LoVo (cell line): ENCODE results near the gene HDAC11.
"Not testable (repeated sequence)": the region's sequence is repeated elsewhere in the genome, so short reads cannot be mapped to it uniquely, and the experiment has no call there.

Experiments used
- DNase-seq: peaks from one replicate; pipeline ENCODE4 v3.0.0-alpha.2; 2016; ENCODE audit warnings: low spot score

The HDAC11 gene

DNA sequence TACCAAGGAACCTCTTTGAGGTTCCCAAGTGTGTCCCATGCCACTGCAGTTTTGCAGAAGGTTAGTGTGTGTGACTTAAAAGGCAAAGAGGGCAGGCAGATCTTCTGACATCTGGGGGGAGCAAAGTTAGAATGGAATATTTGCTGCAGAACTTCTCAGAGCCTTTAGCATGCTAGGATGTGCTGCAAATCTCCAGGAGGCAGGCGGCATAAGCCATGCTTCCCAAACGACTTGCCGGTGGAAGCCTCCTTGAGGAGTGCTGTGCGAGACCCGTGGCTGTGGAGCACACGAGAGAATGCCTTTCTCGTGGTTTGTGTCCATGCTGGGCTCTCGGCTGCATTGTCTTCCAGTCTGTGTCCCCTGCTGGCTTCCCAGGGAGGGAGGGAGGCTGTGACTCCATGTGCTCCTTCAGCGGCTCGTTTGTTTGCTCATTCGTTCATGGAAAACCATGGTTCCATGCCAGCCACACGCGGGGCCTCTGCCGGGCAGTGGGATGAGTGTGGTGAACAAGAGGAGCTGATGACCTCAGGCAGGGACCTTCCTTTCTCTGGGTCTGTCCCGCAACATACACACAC is 13.8 kb downstream of the HDAC11 start:
- no peak for DNase-seq

DNA sequence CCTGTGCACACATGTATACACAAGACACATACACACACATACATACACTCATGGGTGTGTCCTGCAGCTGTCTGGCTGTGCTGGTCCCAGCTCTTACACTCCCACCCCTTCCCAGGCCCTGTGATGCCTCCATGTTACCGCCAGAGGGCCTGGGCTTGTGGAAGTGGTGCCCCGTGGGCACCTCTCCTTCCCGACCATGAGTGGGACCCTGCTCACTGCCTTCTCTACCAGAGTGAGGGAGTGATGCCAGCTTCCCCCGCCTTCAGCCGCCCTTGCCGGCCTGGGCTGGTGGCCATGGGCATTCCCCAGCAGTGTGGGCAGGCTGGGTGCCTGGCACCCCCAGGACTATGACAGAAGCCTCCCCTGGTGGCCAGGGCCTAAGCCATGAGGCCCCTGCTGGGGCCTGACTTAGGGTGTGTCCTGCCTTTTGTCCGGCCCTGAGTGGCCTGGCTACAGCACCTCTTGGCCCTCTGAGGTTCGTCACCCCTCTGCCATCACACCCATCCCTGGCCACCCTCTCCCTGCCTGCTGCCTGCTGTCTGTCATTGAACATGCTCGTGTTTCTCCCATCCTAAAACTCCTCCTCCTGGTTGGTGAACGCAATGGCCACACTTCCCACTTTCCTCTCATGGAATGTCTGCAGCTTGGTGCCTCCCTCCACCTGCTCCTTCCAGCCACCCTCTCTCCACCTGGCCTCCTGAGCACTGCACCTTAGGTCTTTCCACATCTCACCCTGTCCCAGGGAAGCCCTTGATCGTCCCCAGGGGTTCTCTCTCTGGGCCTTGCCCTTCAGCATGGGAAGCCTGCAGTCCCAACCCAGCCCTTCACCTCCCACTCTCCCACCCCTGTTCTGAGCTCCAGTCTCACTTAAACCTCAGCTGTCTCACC is 14.6 kb downstream of the HDAC11 start:
- DNase-seq = no peak

- no peak for DNase-seq
Observed at GRCh38 chr3:13495351-13495813, 15.3 kb downstream of the HDAC11 start.

- peak; percentile 74 for DNase-seq
Observed at GRCh38 chr3:13495921-13496723, 16.0 kb downstream of the HDAC11 start.

DNA sequence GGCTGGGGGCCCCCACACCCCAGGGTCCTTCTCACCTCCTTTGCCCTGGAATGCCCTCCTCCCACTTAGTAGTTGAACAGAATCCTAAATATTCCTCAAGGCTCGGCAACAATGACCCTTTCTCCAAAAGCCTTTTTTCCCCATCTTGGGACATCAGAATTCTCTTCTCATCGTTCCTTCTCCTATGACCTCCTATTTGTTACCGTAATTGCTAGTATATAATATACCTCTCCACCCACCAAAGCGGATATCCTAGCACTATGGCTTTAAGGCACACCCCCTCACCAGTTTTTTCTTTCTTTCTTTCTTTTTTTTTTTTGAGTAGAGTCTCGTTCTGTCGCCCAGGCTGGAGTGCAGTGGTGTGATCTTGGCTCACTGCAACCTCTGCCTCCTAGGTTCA is 16.8 kb downstream of the HDAC11 start:
- DNase-seq = no peak

DNA sequence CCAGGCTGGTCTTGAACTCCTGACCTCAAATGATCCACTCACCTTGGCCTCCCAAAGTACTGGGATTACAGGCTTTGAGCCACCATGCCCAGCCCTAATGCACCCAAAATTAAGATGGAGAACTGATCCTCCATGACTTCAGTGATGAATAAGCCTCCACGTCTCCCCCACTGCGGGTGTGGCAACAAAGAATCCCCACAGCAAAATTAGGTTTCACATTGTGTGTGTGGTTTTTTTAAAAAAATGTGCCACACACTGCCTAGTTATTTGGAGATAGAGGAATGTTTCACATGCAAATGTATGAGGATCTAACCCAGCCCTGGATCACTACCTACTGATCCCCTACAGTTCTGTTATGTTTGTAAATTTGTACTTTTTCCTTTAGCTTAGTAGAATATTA is 17.3 kb downstream of the HDAC11 start:
- DNase-seq = no peak

DNA sequence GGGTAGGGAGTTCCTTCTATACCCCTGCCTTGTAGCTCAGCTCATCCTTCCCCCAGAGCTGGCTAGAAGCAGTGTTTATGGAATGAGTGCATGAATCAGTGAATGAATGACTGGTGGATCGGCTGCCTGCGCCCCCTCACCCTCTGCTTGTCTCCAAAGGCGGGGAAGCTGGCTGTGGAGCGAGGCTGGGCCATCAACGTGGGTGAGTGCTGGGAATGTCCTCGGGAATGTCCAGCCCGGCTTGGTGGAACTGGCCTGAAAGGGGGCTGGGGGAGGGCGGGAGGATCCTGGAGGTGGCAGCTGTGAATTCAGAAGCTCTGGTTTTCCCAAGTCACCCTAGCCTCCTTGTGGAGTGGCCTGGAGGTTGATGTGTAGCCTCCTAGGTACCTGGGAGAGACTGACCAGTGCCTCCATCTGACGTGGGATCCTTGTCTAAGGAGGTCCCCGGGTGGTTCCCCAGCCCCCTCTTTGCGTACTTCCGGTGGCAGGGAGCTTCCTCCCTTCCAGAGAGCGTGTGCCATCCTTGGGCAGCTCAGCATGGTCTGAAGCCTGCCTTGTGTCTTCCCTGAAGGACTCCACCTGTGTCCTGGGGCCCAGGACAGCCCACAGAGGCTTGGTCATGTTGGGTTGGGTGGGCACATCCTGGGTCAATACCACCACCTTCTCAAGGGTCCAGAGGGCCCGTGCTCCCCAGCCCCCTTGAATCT is 18.4 kb downstream of the HDAC11 start:
- no peak for DNase-seq

GRCh38 chr3:13499246-13499645 is 19.1 kb downstream of the HDAC11 start:
- not testable (repeated sequence) for DNase-seq

DNA sequence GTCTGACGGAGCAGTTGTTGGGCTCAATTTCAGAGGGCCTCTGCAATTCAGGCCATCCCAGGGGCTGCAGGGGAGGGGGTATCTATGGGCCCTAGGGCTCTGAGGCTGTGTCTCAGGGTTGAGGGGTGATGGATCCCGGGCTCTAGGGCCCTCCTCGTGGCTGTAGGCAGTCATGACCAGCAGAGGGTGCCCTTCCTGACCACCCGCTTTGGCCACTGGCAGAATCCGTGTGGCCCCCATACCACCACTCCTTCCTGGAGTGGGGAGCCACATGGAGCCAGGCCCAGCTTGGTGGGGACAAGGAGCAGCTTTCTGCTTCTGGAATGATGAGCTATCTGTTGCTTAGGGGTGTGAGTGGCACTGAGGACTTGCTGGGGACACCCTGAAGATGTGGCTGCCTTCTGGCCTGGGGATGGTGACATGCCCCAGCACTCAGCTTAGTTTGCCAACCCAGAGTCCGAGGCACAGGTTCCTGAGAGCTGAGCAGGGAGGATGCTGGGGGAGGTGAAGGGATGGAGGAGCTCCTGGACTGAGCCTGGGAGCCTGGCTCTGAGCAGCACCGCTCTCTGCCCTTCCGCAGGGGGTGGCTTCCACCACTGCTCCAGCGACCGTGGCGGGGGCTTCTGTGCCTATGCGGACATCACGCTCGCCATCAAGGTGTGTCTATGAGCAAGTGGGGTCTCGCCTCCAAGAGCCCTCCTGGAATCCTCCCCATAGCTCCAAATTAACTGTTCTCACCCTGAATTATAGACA is 20.2 kb downstream of the HDAC11 start:
- no peak for DNase-seq

GRCh38 chr3:13501056-13501455 is 20.9 kb downstream of the HDAC11 start:
- DNase-seq = no peak

- DNase-seq = no peak
Observed at GRCh38 chr3:13501521-13501920, 21.4 kb downstream of the HDAC11 start.

- no peak for DNase-seq
Observed at GRCh38 chr3:13501958-13502790, 22.1 kb downstream of the HDAC11 start.

DNA sequence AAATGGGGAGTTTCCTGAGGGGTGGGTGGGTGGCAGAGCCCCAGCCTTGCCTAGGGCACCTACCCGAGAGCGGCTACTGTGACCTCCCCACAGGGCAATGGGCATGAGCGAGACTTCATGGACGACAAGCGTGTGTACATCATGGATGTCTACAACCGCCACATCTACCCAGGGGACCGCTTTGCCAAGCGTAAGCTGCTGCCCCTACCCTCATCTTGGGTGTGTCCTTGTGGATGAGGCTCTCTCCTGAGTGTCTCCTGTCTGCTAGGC is 22.6 kb downstream of the HDAC11 start:
- no peak for DNase-seq

- DNase-seq = no peak
Observed at GRCh38 chr3:13504161-13504831, 24.2 kb downstream of the HDAC11 start.

GRCh38 chr3:13505147-13506130 is 25.3 kb downstream of the HDAC11 start:
- no peak for DNase-seq

- DNase-seq = no peak
Observed at GRCh38 chr3:13506239-13506638, 26.1 kb downstream of the HDAC11 start.

DNA sequence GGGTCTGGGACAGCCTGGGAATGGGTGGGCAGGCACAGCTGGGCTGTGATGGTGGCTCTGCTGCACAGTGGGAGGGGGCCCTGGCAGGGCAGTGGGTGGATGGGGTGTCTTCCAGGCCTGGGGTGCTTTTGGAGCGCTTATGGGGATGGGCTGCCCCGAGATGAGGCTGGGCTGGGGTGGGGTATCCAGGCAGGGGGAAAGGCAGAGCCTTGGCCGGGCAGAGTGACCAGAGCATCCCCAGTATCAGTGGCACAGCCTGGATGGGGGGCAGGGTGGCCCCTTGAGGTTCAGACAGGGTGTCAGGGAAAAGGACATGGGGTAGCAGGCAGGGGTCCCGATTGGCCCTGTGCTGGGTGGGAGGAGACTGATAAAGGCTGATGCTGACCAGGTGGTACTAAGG is 26.6 kb downstream of the HDAC11 start:
- no peak for DNase-seq

GRCh38 chr3:13507247-13507569 is 27.1 kb downstream of the HDAC11 start:
- no peak for DNase-seq
